HL-60 (cell line): Measurements from ENCODE around the gene SLC39A10.

ENCODE experiments used
- DNase-seq, 2 experiments: peaks; one replicate each; pipeline ENCODE4 v3.0.0-alpha.2; 2010 to 2020; ENCODE audit warnings: low read depth in 1 of 2, low spot score in 1 of 2
- H3K27ac ChIP-seq: fragments of 250-450 bp; sonication (Bioruptor Pico); replicated peaks from 2 replicates; pipeline ENCODE4 v1.5.1; 2020; ENCODE audit warnings: mild to moderate bottlenecking, moderate library complexity
- H3K27me3 ChIP-seq: fragments of 250-450 bp; sonication (Bioruptor Pico); 2 replicates; pipeline ENCODE4 v1.5.1; 2021; ENCODE audit warnings: mild to moderate bottlenecking, moderate library complexity; ENCODE audit not compliant: insufficient read depth, poor library complexity, severe bottlenecking
- H3K4me3 ChIP-seq: replicated peaks from 2 replicates; pipeline ENCODE4 v1.5.1; 2011; ENCODE audit warnings: mild to moderate bottlenecking, control low read depth, low read length; ENCODE audit not compliant: insufficient read depth
- GABPA ChIP-seq: IDR thresholded peaks from 2 replicates; pipeline ENCODE4 v1.6.1; 2012; ENCODE audit warnings: low read depth
- POLR2AphosphoS5 ChIP-seq: IDR thresholded peaks from 2 replicates; pipeline ENCODE4 v1.6.1; 2012; ENCODE audit warnings: low read depth
- SPI1 ChIP-seq: IDR thresholded peaks from 2 replicates; pipeline ENCODE4 v1.6.1; 2012; ENCODE audit warnings: low read depth, mild to moderate bottlenecking, borderline replicate concordance
- TF ChIP-seq, protein P1 (sequence below): IDR thresholded peaks from 2 replicates; pipeline ENCODE4 v1.6.1; 2012; ENCODE audit warnings: low read depth; ENCODE audit not compliant: insufficient replicate concordance
- TF ChIP-seq, protein P2 (sequence below): IDR thresholded peaks from one replicate; pipeline ENCODE4 v1.5.1; 2011; ENCODE audit warnings: low read length, control low read depth, inconsistent platforms; ENCODE audit not compliant: insufficient read depth

Gene SLC39A10

DNA sequence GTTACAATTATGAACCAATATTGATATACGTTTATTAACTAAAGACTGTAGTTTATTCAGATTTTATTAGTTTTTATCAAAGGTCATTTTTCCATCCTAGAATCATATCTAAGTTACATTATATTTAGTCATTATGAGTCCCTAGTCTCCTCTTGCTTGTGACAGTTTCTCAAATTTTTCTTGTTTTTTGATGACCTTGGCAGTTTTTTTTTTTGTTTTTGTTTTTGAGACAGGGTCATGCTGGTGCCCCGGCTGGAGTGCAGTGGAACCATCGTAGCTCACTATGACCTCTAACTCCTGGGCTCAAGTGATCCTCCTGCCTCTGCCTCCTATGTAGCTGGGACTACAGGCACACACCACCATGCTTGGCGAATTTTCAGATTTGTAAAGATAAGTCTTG lies 18.3 kb upstream of the SLC39A10 start:
- Histone ChIP-seq H3K4me3 (no peak overlapping the region), H3K27ac (no peak overlapping the region), H3K27me3 (no peaks in the 10 kb centered on the region)
- no peak for DNase-seq
- TF ChIP-seq SPI1 (no peak), GABPA (no peak), POLR2AphosphoS5 (no peak)
- TF ChIP-seq, protein P1, sequence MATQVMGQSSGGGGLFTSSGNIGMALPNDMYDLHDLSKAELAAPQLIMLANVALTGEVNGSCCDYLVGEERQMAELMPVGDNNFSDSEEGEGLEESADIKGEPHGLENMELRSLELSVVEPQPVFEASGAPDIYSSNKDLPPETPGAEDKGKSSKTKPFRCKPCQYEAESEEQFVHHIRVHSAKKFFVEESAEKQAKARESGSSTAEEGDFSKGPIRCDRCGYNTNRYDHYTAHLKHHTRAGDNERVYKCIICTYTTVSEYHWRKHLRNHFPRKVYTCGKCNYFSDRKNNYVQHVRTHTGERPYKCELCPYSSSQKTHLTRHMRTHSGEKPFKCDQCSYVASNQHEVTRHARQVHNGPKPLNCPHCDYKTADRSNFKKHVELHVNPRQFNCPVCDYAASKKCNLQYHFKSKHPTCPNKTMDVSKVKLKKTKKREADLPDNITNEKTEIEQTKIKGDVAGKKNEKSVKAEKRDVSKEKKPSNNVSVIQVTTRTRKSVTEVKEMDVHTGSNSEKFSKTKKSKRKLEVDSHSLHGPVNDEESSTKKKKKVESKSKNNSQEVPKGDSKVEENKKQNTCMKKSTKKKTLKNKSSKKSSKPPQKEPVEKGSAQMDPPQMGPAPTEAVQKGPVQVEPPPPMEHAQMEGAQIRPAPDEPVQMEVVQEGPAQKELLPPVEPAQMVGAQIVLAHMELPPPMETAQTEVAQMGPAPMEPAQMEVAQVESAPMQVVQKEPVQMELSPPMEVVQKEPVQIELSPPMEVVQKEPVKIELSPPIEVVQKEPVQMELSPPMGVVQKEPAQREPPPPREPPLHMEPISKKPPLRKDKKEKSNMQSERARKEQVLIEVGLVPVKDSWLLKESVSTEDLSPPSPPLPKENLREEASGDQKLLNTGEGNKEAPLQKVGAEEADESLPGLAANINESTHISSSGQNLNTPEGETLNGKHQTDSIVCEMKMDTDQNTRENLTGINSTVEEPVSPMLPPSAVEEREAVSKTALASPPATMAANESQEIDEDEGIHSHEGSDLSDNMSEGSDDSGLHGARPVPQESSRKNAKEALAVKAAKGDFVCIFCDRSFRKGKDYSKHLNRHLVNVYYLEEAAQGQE = no peak
- TF ChIP-seq, protein P2, sequence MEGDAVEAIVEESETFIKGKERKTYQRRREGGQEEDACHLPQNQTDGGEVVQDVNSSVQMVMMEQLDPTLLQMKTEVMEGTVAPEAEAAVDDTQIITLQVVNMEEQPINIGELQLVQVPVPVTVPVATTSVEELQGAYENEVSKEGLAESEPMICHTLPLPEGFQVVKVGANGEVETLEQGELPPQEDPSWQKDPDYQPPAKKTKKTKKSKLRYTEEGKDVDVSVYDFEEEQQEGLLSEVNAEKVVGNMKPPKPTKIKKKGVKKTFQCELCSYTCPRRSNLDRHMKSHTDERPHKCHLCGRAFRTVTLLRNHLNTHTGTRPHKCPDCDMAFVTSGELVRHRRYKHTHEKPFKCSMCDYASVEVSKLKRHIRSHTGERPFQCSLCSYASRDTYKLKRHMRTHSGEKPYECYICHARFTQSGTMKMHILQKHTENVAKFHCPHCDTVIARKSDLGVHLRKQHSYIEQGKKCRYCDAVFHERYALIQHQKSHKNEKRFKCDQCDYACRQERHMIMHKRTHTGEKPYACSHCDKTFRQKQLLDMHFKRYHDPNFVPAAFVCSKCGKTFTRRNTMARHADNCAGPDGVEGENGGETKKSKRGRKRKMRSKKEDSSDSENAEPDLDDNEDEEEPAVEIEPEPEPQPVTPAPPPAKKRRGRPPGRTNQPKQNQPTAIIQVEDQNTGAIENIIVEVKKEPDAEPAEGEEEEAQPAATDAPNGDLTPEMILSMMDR = no peak

DNA sequence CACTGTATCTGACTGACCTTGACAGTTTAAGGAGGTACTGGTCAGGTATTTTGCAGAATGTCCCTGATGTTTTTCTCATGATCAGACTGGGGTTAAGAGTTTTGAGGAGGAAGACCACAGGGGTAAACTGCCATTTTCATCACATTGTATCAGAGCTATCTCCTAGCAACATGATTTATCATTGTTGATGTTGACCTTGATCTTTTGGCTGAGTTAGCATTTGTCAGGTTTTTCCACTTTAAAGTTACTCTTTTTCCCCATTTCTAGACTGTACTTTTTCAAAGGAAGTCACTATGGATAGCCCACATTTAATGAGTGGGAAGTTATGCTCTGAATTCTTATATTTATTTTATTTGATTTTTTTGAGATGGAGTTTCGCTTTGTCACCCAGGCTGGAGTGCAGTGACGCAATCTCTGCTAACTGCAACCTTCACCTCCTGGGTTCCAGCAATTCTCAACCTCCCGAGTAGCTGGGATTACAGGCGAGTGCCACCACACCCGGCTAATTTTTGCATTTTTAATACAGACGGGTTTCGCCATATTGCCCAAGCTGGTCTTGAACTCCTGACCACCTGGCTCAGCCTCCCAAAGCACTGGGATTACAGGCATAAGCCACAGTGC lies 17.7 kb upstream of the SLC39A10 start:
- TF ChIP-seq, protein P2 = no peak
- no peak for TF ChIP-seq GABPA
- no peak for TF ChIP-seq POLR2AphosphoS5
- TF ChIP-seq, protein P1 = no peak
- no peak for TF ChIP-seq SPI1
- Histone ChIP-seq H3K4me3 (no peak overlapping the region), H3K27me3 (no peaks in the 10 kb centered on the region), H3K27ac (no peak overlapping the region)
- DNase-seq = no peak

DNA sequence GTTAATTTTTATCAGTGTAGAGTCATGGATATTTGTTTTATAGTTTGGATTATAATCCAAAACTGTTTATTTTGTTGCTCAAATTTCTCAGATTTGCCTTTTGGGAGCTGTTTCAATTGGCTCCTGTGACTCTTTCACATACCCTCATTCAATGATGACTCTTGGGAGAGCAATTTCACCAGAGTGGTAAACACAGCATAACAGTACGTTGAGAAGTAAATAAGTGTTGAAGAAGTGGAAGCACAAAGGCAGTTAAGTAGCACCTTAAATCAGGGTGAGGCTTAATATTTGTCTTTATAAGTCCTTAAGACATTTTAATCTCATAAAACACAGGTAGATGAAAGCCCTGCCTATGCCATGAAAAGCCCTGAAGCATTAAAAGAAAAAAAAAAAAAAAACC lies 17.1 kb upstream of the SLC39A10 start:
- no peak overlapping the region for H3K27ac ChIP-seq
- no peaks in the 10 kb centered on the region for H3K27me3 ChIP-seq

More for the DNA sequence above, 17.1 kb upstream of the SLC39A10 start:
- H3K4me3 ChIP-seq = no peak overlapping the region
- TF ChIP-seq POLR2AphosphoS5 (no peak), SPI1 (no peak), GABPA (no peak)
- TF ChIP-seq, protein P1 = no peak
- TF ChIP-seq, protein P2 = no peak
- DNase-seq = no peak
